ENCODE results near the gene ZNF112.

Gene ZNF112

DNA sequence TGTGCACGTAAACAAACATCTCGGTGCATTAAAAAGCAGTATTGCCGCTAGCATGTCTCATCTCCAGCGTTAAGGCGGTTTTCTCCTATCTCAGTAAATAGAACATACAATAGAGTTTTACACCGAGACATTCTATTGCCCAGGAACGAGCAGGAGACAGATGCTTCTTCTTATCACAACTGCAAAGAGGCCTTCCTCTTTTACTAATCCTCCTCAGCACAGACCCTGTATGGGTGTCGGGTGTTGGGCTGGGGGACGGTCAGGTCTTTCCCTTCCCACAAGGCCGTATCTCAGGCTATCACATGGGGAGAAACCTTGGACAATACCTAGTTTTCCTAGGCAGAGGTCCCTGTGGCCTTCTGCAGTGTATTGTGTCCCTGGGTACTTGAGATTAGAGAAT lies 75.6 kb downstream of the ZNF112 start:
- no peak overlapping the region for H3K4me3 ChIP-seq (ENCODE audit: low read depth, low read length)
- TF ChIP-seq, protein P1, sequence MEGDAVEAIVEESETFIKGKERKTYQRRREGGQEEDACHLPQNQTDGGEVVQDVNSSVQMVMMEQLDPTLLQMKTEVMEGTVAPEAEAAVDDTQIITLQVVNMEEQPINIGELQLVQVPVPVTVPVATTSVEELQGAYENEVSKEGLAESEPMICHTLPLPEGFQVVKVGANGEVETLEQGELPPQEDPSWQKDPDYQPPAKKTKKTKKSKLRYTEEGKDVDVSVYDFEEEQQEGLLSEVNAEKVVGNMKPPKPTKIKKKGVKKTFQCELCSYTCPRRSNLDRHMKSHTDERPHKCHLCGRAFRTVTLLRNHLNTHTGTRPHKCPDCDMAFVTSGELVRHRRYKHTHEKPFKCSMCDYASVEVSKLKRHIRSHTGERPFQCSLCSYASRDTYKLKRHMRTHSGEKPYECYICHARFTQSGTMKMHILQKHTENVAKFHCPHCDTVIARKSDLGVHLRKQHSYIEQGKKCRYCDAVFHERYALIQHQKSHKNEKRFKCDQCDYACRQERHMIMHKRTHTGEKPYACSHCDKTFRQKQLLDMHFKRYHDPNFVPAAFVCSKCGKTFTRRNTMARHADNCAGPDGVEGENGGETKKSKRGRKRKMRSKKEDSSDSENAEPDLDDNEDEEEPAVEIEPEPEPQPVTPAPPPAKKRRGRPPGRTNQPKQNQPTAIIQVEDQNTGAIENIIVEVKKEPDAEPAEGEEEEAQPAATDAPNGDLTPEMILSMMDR (conservative IDR thresholded peaks at IDR 0.05; ENCODE audit: low read depth, low read length), result no peak
- DNase-seq (ENCODE audit: low read depth), result no peak

DNA sequence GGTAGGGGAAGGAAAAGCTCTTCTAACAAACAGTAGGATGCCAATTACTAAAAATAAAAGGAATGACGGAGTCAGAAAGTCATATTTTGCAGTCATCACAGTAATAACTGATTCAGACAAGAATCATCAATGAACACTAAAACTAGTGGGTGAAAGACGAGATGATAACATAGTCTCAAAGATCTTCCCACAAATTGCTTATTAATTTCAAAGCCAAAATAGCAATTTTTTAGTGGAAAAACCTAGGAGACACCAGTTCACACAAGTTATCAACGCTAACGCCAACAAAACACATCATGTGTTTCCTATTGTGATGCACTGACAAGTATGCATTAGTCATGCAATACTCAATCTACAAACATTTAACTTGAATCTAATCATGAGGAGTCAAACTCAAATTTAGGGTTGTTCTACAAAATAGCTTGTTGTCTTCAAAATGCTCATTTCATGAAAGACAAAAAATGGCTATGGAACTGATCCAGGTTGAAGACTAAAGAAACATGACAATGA lies 78.2 kb downstream of the ZNF112 start:
- DNase-seq (ENCODE audit: low read depth), result no peak
- TF ChIP-seq, protein P1 (conservative IDR thresholded peaks at IDR 0.05; ENCODE audit: low read depth, low read length), result no peak
- no peak overlapping the region for H3K4me3 ChIP-seq (ENCODE audit: low read depth, low read length)

GRCh38 chr19:44277331-44277730 lies 79.1 kb downstream of the ZNF112 start:
- TF ChIP-seq, protein P1 (conservative IDR thresholded peaks at IDR 0.05; ENCODE audit: low read depth, low read length), result no peak

More at GRCh38 chr19:44277331-44277730, 79.1 kb downstream of the ZNF112 start:
- no peak overlapping the region for H3K4me3 ChIP-seq (ENCODE audit: low read depth, low read length)
- no peak for DNase-seq (ENCODE audit: low read depth)
